T1000 (cell line): ENCODE data around the gene CABP7.

Experiments used
- DNase-seq: peaks from one replicate; lab custom pipeline; 2025; ENCODE audit warnings: mixed read lengths; lab: John Stamatoyannopoulos, UW

The CABP7 gene

DNA sequence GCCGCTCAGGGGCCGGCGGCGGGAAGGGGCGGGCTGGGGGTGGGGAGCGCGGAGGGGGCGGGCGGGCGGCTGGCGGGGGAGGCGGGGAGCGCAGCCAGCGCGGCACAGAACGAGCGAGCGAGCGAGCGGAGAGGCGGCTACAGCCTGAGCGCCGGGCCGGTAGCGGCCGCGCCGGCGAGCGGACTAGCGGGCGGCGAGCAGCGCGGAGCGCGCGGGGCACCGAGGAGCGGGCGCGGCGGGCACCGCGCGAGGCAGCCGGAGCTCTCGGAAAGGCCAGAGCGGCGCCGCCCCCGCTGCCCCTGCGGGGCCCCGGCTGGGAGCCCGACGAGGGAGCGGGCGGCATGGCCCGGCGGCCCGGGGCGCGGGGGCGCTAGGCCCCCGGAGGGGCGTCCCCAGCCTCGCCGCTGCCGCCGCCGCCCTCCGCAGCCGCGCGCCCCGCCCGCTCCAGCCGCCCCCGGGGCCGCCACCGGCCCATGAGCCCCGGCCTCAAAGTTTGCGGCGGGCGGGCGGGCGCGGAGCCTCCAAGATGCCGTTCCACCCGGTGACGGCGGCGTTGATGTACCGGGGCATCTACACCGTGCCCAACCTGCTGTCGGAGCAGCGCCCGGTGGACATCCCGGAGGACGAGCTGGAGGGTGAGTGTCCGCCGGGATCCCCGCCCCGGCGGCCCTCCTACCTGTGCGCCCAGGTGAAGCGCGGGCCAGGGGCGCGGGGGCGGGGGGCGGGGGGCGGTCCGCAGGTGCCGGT, at the start of gene CABP7:
CABP7 (plus strand) TSS at position 105 of the 747 bp plus-strand sequence; CDS start at position 527, 422 bp downstream.
- no peak for DNase-seq

GRCh38 chr22:29670626-29671025, 49.2 kb upstream of the CABP7 start:
- DNase-seq, result no peak

- DNase-seq, result no peak
Measured at GRCh38 chr22:29673361-29674066, 46.3 kb upstream of the CABP7 start.

DNA sequence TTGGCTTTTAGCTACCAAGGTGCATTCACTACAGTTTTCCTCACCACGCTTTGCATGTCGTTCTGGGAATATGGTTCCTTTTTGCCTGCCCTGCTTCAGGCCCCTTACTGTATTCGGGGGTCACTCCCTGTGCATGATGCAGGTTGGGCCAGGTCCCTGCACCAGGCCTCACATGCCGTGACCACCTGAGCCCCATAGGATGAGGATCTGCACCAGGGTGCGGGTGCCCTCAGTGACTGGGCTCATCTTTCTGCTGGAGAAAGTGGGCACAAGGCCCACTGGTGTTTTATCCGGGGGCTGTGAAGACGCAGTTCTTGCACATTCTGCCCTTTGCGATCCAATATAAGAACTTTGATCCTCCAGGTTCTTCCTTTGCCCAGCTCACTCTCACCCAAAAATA, 45.7 kb upstream of the CABP7 start:
- no peak for DNase-seq

DNA sequence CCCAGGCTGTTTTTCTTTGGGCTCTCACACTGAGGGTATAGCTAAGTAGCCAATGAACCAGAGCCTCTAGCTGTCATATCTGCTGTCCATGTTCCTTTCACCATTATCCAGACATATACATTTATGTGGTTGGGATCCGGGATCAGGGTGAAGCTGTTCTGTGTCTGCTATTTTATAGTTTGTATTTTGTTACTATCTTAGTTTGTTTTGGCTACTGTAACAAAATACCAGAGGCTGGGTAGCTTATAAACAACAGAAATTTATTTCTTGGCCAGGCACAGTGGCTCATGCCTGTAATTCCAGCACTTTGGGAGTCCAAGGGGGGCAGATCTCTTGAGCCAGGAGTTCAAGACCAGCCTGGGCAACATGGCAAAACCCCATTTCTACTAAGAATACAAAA, 40.5 kb upstream of the CABP7 start:
- DNase-seq, result no peak

DNA sequence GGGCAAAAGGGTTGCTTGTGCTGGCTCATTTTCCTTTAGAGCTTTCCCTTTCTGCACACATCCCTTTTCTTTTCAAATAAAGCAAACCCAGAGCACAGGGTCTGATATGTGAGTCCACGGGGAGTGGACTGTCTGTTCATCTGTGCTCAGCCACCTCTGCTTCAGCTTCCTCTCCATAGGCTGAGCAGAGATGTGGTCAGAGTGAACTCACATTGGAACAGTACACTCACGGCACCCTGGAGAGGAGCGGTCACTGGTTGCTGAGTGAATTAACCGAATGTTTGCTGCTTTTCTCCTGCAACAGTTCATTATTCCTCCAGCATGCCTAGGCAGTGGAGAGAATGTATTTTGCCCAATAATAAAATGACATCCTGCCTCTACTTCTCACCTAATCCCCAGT, 36.3 kb upstream of the CABP7 start:
- no peak for DNase-seq

DNA sequence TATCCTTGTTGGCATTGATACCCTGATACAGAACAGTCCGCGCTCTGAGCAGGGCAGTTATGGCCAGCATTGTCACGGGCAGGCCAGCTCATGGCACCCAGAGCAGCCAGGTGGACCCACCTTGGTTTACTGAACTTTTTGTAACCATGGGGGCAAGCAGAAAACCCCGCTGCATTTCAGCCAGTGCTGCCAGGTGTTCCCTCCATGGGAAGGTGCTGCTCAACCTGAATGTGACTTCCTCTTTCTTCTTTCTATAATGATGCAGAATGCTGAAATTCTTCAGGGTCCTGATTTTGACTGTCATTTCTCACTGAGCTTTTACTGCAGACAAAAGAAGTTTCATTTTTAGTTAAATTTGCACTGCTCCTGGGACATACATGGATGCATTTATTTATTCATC, 35.6 kb upstream of the CABP7 start:
- no peak for DNase-seq

DNA sequence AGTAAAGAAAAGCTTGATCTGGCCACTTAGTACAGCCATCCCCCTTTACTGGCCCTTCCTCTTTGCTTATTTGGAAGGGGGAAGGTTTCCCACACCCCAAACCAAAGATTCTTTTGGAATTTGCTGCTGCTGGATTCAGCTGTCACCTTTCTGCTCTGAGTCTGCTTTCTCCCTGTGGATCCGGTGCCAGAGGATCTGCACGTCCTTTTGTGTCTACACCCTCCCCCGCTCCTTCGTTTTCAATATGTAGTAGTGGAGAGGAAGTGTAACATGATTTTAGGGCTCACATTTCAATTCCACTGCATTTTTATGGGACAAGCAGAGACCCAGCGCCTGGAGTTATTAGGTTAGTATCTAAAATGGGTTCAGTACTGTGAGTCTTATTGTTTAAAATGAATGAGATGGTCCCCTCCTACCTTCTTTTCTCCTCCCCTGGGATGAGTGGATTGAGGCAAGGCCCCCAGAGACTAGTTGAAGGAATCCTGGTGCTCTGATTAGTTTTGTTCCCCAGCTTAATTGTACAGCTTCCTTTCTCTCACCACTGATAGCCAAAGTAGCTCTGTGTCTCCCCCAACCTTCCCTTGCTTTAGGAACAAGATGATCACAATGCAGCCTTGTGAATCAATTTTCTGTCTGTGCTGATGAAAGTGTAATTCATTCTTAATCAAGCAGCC, 30.5 kb upstream of the CABP7 start:
- no peak for DNase-seq

- DNase-seq, result no peak
Measured at GRCh38 chr22:29689880-29690213, 30.0 kb upstream of the CABP7 start.

GRCh38 chr22:29690476-29690875, 29.3 kb upstream of the CABP7 start:
- DNase-seq, result no peak

- DNase-seq, result no peak
Measured at GRCh38 chr22:29691636-29692326, 28.0 kb upstream of the CABP7 start.

GRCh38 chr22:29692327-29692640, 27.5 kb upstream of the CABP7 start:
- no peak for DNase-seq

- DNase-seq, result no peak
Measured at GRCh38 chr22:29693161-29693560, 26.6 kb upstream of the CABP7 start.

DNA sequence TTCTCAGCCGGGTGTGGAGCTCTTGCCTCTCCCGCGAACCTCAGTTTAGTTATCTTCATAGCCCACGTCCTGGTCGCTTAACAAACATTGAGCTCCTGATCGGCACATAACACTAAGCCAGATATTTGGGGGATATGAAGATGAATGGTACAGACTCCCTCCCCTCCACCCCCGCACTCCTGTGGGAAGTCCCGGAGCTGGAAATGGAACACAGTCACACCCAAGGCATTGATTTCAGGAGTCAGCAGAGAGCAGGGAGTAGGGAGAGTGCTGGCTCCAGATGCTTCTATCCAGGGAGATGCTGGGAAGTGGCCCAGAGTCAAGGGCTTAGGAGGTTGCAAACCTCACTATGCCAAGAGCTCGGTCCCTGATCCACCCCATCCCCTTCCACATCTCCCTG, 26.1 kb upstream of the CABP7 start:
- no peak for DNase-seq

DNA sequence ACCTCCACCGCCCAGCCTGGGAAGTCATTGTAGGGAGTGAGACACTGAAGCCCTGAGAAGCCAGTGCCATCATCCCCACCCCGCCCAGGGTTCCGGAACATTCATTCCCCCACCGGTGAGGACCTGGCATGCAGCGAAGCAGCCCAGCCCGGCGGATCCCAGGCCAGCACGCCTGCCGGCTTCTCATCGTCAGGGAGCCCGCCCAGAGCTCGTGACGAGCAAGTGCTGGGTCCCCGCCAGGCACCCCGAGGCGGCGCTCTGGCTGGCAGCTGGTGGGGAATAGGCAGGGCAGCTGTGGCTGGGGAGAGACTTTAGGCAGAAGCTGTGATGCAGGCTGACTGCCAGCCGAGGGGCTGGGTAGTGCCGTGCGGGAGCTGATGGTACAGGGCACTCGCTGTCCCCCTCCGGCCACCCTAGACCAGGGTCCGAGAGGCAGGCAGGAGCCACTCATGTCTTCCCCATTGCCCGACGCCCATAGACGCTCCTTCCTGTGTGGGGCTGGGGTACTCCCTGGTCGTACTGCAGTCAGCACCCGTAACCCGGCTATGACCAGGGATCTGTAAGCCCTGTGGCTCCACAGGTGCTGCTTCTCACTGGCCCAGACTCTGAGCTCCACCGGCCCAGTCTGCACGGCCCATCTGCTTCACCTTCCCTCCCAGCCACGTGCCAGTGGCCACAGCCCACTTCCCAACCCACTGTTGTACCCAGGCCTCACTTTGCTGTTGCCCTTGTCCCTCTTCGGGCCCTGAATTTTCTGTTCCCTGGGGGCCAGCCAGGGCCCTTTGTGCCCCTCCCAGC, 24.5 kb upstream of the CABP7 start:
- no peak for DNase-seq

GRCh38 chr22:29697853-29698598, 21.8 kb upstream of the CABP7 start:
- DNase-seq, result no peak

GRCh38 chr22:29700206-29700899, 19.4 kb upstream of the CABP7 start:
- DNase-seq, result no peak

DNA sequence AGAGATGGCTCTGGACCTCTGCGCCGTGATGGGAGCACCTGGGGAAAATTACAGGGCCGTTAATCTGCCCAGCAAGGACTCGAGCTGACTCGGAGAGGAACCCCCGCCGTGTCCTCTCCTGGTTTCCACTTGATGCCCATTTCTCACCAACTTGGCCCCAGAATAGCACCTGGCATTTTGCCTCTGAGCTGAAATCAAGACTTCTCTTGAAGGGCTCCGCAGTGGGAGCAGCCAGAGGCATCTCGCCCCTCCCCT, 19.0 kb upstream of the CABP7 start:
- DNase-seq, result no peak

GRCh38 chr22:29701155-29701999, 18.4 kb upstream of the CABP7 start:
- DNase-seq, result peak; percentile 27
